NCI-H2029 (cell line): ENCODE data around the gene LINC01488.

ENCODE experiments used
- DNase-seq: peaks from one replicate; lab custom pipeline; 2025; lab: John Stamatoyannopoulos, UW

LINC01488 gene

DNA sequence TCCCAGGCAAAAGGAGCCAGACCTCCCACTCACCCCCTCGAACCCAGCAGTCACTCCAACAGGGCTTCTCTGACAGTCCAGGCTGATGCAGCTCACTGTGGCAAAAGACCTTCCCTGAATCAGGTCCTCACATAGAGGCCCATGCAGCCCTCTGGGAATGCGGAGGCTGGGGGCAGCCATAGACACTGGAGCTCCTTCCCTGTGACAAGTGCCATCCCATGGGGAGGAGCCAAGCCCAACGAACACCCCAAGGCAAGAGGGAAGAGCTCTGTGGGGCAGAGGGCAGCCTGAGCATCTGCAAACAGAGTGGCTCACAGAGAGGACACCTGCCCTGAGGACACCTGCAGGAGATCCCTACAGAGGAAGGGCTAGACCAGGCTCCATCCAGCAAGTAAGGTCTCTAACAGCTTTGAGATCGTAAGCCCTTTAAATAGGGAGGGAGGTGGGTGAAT is at the start of gene LINC01488:
LINC01488 (plus strand) TSS at position 271 of the 452 bp plus-strand sequence.
- no peak for DNase-seq

DNA sequence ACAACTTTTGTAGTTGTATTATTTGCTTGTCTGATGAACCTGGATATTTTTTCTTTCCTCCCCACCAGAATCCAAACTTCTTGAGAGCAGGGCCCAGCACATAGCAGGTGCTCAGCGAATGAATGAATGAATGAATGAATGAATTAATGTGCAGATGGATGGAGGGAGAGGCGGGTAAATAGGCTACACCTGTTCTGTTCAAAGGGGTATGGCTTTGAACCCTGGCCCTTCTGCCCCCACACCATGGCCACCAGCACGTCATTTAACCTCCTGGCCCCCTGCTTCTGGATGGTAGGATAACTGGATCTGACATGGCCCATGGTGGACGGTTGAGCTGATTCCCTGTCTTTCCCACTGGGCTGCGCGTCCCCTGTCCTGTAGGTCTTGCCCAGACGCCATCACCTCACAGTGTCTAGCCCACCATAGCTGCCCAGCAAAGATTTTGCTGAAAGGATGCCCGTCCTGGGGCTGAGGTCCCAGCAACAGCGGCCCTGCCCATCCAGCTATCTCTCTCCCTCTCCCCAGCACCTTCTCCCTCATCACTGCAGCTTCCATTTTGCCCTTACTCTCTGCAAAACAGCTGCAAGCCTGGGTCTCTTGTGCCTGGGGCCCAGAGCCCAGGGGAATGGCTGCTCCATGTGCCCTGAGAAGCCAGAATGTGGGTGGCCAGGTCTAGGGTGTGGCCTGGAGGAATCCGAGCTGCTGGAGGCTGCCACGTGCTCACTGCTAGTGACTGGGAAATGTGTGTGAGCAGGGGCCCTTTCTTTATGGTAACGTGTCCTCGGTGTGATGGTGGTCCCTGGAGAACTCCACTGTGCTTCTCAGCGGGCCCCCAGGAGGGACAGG is 49.3 kb upstream of the LINC01488 start:
- DNase-seq: no peak

DNA sequence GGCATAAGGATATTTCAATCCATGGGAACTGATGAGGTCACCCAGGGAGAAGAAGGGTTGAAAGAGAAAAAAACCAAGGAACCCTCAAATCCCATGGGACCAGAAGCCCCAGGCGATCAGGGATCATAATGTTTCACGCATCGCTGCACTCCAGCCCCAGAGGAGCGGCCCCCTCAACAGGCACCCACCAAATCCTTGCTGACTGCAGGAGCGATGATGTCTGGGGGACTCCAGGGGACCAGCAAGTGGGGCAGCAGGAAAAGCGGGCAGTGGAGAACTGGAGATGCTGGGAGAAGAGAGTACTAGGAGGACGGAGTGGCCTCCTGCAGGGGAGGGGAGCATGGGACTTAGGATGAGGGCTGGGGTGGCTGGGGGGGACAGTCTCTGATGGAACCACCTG is 47.7 kb upstream of the LINC01488 start:
- DNase-seq: no peak

- no peak for DNase-seq
These were observed 47.0 kb upstream of the LINC01488 start for GRCh38 chr11:69434471-69434931.

GRCh38 chr11:69435161-69435986 is 46.1 kb upstream of the LINC01488 start:
- no peak for DNase-seq

GRCh38 chr11:69436041-69436982 is 45.2 kb upstream of the LINC01488 start:
- no peak for DNase-seq

DNA sequence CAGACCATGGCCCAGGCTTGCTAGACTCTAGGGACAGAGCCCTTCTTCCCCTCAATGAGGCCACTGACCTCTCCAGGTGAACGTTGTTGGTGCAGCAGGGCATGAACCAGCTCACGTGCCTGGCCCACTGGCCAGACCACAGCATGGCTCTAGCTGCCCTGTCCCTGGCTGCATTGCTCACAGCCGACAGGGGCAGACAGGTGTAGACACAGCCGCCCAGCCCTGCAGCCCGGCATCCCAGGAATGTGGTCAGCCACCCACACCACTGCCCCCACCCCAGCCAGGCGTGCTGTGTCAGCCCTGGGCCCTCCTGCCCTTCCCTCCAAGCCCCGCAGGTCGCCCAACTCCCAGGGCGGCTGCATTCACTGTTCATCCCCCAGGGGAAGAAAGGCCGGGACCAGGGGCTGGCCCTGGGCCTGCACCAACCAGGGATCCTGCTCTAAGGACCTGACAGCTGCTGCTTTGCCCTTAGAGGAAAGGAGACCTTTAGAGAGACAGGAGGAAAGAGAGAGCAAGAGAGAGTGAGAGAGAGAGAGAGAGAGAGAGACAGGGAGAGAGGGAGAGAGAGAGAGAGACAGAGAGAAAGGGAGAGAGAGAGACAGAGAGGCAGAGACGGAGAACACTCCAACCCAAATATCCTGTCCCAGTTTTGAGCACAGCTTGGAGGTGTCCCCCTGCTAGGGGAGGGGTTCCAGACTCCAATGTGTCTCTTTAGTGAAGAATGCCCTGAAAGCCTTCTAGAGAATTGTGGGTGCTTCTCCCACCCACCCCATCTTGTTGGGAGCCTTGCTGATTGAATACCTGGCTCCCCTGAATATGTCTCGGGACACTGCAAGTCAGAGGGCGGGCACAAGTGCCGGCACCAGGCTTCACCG is 44.2 kb upstream of the LINC01488 start:
- no peak for DNase-seq

DNA sequence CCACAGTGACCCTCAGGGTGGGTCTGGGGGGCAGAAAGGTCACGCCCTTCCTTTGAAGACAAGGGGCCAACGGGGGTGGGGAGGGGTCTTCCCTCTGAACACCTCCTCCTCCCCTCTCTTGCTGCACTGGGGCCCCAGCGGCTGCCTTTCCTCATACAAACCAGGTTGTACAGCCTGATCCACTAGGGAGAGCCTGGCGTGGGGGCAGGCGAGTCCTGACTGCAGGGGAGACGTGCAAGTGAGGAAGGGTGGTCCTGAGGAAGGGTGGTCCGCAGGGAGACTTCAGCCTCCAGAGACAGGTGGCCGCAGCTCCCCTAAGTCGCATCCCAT is 43.6 kb upstream of the LINC01488 start:
- DNase-seq: no peak

GRCh38 chr11:69438286-69438920 is 43.1 kb upstream of the LINC01488 start:
- DNase-seq: no peak

- no peak for DNase-seq
These were observed 42.3 kb upstream of the LINC01488 start for GRCh38 chr11:69439127-69439526.

- DNase-seq: no peak
These were observed 41.6 kb upstream of the LINC01488 start for GRCh38 chr11:69439651-69440464.

- no peak for DNase-seq
These were observed 40.6 kb upstream of the LINC01488 start for GRCh38 chr11:69440876-69441275.

DNA sequence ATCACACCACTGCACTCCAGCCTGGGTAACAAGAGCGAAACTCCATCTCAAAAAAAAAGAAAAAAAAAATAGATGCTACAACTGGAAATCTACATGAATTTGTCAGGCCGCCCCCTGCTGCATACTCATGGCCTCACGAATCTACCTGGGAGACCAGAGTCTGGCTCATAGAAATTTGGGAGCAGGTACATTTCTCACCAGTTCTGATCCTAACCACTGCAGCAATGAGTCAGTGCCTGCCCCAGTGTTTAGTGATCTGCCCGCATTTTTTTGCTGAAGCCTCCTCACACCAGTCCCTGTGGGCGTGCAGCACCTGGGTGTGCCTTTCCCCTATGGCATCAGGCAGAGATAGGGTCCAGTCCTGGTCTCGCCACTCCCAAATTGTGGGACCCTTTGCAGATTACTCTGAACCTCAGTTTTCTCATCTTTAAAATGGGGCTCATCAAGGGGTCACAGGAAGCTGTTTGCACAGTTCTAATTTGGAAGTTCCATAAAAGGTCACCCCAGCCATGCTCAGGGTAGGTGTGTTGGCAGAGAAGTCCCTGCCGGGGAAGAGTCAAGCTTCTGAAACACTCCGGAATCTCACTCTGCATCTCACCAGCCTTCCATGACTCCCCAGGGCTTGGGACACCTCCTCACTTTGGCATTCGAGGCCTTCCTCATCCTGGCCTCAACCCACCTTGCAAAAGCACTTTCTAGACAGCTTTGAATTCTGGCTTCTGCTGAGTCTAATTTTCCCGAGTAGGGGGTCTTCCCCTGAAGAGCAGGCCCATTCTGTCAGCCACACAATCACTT is 39.3 kb upstream of the LINC01488 start:
- DNase-seq: no peak

GRCh38 chr11:69442807-69443137 is 38.7 kb upstream of the LINC01488 start:
- no peak for DNase-seq

DNA sequence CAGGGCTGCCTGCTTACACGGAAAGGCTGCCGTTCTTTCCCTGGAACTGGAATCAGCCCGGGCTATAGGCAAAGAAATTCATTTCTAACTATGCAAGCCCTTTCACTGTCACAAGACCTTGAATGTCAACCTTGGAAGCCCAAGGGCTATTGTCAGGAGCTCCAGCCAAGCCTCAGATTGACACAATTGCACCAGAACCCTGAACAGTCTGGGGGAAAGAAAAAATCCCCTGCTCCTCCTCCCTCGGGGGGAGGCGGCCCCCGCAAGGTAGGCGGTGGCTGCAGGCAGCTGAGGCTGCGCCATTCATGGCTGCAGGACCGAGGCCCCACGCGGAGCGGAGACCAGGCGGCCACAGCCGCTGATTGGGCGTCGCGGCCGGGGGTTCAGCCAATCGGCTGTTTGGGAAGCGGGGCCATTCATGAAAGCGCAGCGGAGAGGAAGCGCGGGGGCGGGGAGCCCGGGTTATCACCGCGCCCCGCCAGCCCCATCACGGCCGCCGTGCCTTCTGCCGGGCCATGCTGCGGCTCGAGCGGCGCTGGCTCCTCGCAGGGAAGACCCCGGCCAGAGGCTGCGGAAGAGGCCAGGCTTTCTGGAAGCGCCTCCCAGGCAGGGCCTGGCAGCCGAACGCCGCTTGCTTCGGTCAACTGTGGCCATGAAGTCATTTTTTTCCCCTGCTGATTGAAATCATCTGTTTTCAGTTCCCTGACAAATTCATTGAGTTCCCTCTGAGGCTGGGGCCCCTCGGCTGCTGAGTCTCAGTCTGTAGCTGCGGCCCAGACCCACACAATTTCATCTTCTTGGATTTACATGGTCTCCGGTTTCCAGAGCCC is 38.1 kb upstream of the LINC01488 start:
- no peak for DNase-seq

GRCh38 chr11:69443968-69444364 is 37.5 kb upstream of the LINC01488 start:
- no peak for DNase-seq

GRCh38 chr11:69444381-69445130 is 36.9 kb upstream of the LINC01488 start:
- DNase-seq: no peak
